Central memory CD4-positive, alpha-beta T cell (primary cell): ENCODE data around the gene IGF2.

Experiments used
- DNase-seq: peaks from one replicate; pipeline ENCODE4 v3.0.0; 2022

IGF2 gene

DNA sequence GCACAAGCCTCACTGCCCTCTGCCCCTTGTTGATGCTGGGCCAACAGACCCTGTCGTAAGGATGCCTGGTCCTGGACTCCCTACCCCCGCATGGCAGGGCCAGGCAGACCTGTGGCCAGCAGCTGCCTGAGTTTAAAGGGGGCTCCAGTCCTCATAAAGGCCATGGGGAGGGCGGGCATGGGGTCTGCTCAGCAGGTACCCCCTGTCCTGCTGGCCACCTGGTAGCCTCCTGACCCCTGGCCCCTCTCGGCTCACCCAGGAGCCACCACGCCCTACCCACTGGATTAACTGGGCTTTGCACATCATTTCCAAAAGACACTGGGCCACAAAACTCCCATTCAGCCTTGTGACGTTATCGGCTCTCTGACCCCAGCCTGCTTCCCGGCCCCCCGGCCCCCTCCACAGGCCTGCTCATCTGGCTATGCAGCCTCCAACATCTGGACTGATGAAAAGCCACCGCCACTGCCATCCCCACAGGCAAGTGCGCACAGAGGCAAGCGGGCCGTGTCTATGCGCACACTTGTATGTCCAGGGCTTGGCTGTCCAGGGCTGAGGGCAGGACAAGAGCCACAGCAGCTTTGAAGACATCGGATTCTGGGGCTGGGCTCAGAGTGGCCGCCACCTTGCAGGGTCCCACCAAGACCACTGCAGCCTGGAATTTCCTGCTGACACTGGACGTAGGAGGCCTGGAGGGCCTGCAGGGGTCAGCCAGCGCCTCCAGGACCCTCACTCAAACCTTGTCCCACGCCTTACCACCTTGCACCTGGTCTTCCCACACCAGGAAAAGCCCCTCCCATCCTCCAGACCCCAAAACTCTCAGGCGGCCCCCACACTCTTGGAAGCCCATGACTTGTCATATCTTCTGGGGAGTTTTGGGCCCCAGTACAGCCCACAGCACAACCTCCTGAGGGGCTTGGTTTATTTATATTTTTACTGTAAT lies 48.7 kb downstream of the IGF2 start:
- DNase-seq = no peak

DNA sequence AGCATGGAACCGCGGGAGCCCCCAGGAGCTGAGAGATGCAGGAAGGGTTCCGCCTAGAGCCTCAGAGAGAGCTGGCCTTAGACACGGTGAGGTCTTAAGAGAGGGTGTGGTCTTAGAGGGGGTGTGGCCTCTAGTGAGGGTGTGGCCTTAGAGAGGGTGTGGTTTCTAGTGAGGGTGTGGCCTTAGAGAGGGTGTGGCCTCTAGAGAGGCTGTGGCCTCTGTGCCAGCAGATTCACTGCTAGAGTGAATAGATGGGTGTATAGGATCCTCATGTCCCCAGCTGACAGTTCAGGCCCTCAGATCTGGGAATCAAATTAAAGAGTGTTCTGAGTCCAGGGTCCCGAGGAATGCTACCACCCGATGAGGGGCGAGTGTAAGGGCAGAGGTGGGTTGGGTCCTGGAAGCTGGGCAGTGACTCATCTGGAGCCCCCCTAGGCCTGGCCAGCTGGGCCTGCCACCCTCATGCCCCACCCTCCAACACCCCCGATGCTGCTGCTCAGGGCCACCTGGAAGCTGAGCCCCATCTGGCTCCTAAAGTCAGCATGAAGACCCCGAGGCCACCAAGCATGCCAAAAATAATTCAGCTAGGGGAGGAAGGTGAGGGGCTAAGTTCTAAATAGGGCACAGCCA lies 49.5 kb downstream of the IGF2 start:
- DNase-seq = peak; percentile 13

DNA sequence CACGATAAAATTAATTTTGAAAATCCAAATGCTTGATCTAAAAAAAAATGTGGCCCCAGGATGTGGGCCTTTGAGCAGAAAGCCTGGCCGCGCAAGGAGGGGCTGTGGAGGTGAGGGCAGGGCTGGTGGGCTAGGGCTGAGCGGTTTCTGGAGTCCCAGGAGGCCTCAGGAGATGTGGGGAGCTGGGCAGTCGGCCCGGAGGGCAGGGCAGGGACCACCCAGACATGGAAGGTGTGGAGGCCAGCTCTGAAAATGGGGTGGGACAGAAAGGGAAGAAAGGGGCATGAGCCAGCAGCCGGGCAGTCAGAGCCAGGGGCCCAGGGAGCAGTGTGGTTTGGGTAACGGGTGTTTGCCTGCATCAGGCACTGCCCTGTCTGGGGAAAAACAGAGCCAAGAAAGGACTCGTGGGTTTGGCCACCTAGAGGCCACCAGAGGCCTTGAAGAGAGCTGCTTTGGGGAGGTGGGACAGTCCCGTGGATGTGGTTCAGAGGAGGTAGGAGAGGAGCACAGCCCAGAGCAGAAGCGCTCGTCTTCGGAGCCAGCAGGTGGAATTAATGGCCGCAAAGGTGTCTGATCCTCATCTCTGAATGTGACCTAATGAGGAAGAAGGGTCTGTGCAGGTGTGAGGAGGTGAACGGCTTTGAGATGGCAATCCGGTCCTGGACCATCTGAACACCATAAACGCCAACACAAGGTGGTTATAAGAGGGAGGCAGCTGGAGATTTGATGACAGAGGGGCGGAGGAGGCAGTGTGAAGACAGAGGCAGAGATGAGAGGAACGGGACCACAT lies 50.2 kb downstream of the IGF2 start:
- no peak for DNase-seq

DNA sequence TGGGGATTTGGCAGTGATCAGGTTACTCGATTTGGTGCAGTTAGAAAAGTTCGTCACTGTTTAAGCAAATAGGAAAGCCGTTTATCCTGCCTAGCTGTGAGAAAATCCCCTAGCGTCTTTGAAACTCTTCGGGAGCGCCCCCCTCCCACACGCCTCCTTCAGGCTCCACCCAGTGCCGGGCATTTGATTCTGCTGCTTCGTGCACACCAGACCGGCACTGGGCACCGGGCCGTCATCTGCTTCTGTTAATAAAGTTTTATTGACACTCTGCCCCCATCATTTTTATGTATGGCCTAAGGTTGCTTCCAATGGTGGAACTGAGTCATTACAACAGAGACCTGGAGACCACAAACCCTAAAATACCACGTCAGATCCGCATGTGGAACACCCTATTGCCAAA lies 50.9 kb downstream of the IGF2 start:
- DNase-seq = no peak

DNA sequence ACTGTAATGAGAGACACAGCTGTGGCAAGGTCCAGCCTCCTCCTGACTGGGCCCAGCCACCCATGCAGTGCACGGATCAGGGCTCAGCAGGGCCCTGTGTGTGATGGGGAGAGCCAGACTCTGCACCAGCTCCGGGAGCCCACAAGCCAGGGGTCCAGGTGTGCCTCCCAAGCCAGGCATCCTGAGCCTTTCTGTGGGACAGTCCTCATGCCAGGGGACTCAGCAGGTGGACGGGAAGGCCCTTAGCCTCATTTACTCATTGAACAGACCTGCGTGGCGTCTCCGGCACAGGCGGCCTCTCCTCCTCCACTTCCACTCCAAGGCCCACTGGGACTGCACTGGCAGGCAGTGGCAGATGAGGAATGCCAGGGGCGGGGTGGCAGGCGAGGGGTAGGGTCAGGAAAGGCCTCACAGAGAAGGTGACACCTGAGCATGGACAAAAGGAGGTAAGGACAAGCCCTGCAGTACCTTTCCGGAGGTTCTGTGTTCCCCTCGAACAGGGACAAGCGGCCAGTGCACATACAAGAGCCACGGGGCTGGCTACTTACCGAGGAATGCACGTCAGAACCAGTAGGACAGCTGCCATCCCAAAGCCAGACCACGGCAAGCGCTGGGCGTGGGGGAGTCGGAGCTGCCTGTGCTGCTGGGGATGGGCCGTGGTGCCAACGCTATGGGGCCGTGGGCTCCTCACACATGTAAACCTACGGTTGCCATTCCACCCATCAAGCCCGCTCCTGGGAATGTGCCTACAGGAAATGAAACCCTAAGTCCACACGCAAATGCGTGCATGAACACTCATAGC lies 52.7 kb downstream of the IGF2 start:
- no peak for DNase-seq

DNA sequence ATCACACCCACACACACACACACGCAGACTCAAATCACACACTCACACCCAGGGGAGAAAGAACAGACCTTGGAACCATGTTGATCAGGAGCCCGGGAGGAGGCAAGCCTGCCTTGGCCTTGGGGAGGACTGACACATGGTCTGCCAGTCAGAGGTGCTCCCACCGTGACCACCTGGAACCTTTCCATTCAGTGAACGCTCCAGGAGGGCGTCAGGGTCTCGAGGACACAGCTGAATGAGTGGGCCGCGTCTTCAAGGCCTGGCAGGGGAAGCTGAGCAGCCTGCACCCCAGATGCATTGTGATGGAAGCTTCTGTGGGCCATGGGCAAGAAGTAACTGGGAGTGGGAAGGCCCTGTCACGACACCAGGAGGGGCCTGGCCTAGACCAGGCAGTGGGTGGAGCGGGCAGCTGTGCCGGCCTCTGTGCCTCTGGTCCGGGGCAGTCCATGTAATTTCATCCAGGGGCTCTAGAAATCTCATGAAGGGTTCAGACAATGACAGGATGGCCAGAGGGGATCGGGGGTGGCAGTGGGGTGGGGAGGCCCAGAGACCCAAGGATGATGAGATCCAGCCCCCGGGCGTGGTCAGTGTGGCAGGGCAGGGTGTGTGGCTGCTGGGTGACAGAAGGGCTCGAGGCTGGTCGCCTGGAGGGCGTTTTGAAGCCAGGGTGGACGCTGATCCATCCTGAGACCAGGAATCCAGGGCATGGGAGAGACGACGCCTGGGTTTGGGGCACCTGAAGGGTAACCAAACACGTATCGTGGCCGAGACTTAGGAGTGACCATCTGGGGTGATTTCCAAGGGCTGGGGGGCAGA lies 53.7 kb downstream of the IGF2 start:
- no peak for DNase-seq

DNA sequence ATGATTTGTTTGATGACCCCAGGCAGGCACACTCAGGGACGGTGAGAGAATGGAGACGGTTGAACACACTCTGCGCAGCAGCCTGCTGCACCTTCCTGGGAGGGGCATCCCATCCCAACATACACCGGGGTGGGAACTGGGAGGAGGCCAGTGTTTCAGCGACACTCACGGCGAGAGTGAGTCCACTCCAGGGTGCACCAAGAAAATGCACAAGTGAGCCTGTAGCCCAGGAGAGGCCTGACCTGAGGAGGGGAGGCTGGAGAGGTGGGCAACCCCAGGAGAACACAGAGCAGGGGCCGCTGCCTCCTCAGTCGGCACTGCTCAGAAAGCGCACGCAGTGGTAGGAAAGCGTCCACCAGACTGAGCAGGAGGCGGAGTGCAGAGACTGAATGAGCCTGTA lies 54.5 kb downstream of the IGF2 start:
- DNase-seq = no peak
